ENCODE results near the gene ZNF358. TPM values are rescaled to one million over a fixed set of nuclear protein-coding genes. Genes with fewer than 3 reads are reported as not detected.

ZNF358 gene
- total and polyA plus RNA-seq, 10 of the 15 experiments (the other 5 are each of a cell fraction or from before 2014, with no cell fraction given) = 0.09 to 6.3 (median 1.9) TPM; not detected in 1

DNA sequence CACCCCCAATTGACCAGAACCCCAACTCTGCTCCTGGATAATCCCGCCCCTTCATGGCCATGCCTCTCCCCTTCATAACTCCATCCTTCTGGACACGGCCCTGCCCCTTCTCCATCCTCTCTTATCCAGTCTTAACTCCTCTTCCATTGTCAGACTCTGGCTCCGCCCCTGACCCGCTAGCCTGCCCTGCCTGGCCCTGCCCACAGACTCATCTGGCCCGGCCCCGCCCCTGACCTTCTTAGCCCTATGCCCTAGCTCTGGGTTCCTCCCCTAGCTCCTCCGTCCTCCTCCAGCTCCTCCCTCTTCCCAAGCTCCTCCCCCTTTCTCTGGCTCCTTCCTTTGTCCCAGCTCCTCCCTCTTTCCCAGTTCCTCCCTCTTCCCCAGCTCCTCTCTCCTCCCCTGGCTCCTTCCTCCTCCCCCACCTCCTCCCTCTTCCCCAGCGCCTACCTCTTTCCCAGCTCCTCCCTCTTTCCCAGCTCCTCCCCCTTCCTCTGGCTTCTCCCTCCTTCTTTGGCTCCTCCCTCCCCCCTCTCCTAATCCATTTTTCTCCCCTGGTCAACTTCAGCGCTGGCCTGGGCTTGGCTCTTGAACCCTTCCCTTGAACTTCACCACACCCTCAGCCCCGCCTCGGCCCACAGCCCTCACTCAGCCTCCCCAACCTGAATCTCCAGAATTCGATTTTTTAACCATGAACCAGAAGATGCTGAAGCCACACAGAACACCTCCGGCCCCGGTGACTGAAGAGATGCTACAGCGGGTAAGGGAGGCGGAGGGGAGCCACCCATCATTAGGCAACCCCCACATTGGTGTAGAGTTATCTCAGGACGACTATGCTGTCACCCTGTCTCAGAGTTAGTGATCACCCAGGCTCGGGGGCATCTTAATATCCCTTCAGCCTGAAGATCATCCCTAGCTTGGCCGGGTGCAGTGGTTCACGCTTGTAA lies 9.2 kb upstream of the ZNF358 start:
- CTCF ChIA-PET = interaction anchor here (0.8 kb wide), 1 partner anchor 149 kb away, joined by 5 read pairs; no protein-coding TSS in a partner anchor
- WGBS (ENCODE audit: insufficient coverage, insufficient replicate concordance, low lambda C conversion rate, missing lambda C conversion rate) = 22% methylated on average over 18 of the region's 20 CpGs
- FAIRE-seq = no peak
- no peaks in the 10 kb centered on the region for H3K36me3 ChIP-seq (ENCODE audit: control insufficient read depth in 2 of 2, insufficient read depth in 2 of 2, low read length in 1 of 2)
- peak; percentile 86 for ATAC-seq
- POLR2A ChIA-PET = interaction anchor here (0.6 kb wide), 1 partner anchor 81 kb away, joined by 4 read pairs; no protein-coding TSS in a partner anchor
- SMC1A ChIA-PET (ENCODE audit: uncharacterized antibody, unreplicated experiment) = no interaction called here
- H2AFZ ChIP-seq (ENCODE audit: control insufficient read depth, low read depth, low read length) = no peak overlapping the region
- H3K9ac ChIP-seq (ENCODE audit: control insufficient read depth, insufficient read depth, low read length) = no peak overlapping the region
- H3K4me1 ChIP-seq (ENCODE audit: control insufficient read depth, insufficient read depth, low read length) = no peaks in the 10 kb centered on the region
- in situ Hi-C loops (cut with MboI) = no loop called here
- no TSS peak for BruUV-seq (replicated peaks)
- H3K27ac ChIP-seq (ENCODE audit: control insufficient read depth, insufficient read depth) = no peak overlapping the region
- H3K4me2 ChIP-seq (ENCODE audit: control insufficient read depth, insufficient read depth) = no peak overlapping the region
- intact Hi-C loops (cut with micrococcal nuclease; ENCODE audit: unreplicated experiment) = no loop called here
- no peak for TF ChIP-seq WRNIP1 (IDR thresholded peaks at IDR 0.05; ENCODE audit: borderline replicate concordance, low read depth, low read length)
- no peak for TF ChIP-seq NFIC (IDR thresholded peaks at IDR 0.05; ENCODE audit: low read depth, low read length)
- TF ChIP-seq NFXL1 (IDR thresholded peaks at IDR 0.05; ENCODE audit: borderline replicate concordance) = peak; percentile 90; the same call in 1 of the 2 replicates
- TF ChIP-seq, protein P1, sequence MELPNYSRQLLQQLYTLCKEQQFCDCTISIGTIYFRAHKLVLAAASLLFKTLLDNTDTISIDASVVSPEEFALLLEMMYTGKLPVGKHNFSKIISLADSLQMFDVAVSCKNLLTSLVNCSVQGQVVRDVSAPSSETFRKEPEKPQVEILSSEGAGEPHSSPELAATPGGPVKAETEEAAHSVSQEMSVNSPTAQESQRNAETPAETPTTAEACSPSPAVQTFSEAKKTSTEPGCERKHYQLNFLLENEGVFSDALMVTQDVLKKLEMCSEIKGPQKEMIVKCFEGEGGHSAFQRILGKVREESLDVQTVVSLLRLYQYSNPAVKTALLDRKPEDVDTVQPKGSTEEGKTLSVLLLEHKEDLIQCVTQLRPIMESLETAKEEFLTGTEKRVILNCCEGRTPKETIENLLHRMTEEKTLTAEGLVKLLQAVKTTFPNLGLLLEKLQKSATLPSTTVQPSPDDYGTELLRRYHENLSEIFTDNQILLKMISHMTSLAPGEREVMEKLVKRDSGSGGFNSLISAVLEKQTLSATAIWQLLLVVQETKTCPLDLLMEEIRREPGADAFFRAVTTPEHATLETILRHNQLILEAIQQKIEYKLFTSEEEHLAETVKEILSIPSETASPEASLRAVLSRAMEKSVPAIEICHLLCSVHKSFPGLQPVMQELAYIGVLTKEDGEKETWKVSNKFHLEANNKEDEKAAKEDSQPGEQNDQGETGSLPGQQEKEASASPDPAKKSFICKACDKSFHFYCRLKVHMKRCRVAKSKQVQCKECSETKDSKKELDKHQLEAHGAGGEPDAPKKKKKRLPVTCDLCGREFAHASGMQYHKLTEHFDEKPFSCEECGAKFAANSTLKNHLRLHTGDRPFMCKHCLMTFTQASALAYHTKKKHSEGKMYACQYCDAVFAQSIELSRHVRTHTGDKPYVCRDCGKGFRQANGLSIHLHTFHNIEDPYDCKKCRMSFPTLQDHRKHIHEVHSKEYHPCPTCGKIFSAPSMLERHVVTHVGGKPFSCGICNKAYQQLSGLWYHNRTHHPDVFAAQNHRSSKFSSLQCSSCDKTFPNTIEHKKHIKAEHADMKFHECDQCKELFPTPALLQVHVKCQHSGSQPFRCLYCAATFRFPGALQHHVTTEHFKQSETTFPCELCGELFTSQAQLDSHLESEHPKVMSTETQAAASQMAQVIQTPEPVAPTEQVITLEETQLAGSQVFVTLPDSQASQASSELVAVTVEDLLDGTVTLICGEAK (IDR thresholded peaks at IDR 0.05; ENCODE audit: borderline replicate concordance) = no peak
- TF ChIP-seq GABPA (IDR thresholded peaks at IDR 0.05; ENCODE audit: low read depth) = no peak
- no peak for TF ChIP-seq TCF12 (IDR thresholded peaks at IDR 0.05; ENCODE audit: low read depth, low read length)
- no peak for TF ChIP-seq SUZ12 (IDR thresholded peaks at IDR 0.05; ENCODE audit: unreplicated experiment)
- no peaks in the 10 kb centered on the region for H4K20me1 ChIP-seq (ENCODE audit: control insufficient read depth, insufficient read depth)
- RAD21 ChIA-PET (ENCODE audit: unreplicated experiment) = interaction anchor here (0.6 kb wide), 1 partner anchor 408 kb away, joined by 3 read pairs; no protein-coding TSS in a partner anchor
- H3K9me3 ChIP-seq (replicated peaks; ENCODE audit: control insufficient read depth, insufficient read depth, low read length) = no peaks in the 10 kb centered on the region
- H3K4me3 ChIP-seq = no peak overlapping the region
- no peaks in the 10 kb centered on the region for H3K27me3 ChIP-seq (replicated peaks in 1 of 2; ENCODE audit: control insufficient read depth in 2 of 2, insufficient read depth in 2 of 2, low read length in 1 of 2)
- H3K79me2 ChIP-seq (ENCODE audit: control insufficient read depth, insufficient read depth, low read length) = no peaks in the 10 kb centered on the region
- no peak for DNase-seq (ENCODE audit: low read depth, low spot score)

Data from GM12878 (cell line).